NCI-H345 treated with DMSO at 0.1 percent for 48 hours (cell line): Measurements from ENCODE around the gene WWTR1.

Experiments used
- DNase-seq: peaks from one replicate; lab custom pipeline; 2025; ENCODE audit not compliant: unreplicated experiment; lab: John Stamatoyannopoulos, UW

The WWTR1 gene

GRCh38 chr3:149536429-149536828 lies 121.4 kb downstream of the WWTR1 start:
- DNase-seq = no peak

DNA sequence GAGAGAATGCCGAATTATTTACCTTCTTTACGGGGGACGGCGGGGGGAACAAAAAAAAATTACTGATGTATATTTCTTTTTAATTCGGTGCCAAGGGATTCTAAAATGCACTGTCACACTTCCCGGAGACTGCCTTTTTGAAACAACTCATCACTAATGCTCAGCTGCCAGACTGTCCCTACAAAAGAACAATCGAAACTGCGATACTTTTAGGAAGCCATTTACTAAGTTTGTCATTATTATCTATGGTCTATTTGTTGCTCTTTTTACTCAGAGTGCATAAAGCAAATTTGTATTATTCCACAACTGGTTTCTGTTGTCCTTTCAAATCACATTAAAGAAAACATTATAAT lies 122.5 kb downstream of the WWTR1 start:
- peak; percentile 49 for DNase-seq

- DNase-seq = peak; percentile 73
These were observed 123.0 kb downstream of the WWTR1 start for GRCh38 chr3:149534671-149535332.

- DNase-seq = no peak
These were observed 123.7 kb downstream of the WWTR1 start for GRCh38 chr3:149534082-149534481.

DNA sequence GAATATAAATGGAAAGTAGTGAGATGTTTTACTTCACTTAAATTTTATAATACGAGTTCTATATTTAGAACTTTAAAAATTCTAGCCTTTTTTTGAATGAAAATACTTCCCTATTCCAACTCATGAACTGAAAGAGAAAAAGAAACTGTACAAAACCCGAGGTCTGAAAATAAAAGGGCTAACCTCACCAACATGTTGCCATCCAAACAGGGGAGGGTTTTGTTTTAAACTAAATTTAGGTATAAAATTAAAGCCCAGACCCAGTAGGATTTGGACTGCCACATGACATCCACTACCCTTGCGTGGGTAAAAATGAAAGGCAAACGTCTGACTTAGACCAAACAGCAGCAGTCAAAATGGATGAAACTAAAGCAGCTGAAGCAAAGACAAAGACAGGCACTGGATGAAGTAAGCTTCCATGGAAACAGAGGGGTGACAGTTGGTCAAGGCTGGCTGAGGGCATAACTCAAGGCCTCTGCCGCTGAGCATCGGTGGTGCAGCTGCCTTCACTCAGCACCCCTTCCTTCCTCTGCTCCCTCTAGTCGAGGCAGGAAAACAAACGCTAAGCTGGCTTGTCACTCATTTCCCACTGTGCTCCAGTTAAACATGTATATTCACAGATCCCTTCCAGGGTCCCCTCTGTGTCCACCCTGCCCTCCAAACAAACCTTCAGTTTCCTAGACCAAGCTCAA lies 125.2 kb downstream of the WWTR1 start:
- no peak for DNase-seq

- DNase-seq = no peak
These were observed 128.7 kb downstream of the WWTR1 start for GRCh38 chr3:149529099-149529498.

- no peak for DNase-seq
These were observed 129.5 kb downstream of the WWTR1 start for GRCh38 chr3:149528340-149528650.

- peak; percentile 21 for DNase-seq
These were observed 130.1 kb downstream of the WWTR1 start for GRCh38 chr3:149527531-149528339.

DNA sequence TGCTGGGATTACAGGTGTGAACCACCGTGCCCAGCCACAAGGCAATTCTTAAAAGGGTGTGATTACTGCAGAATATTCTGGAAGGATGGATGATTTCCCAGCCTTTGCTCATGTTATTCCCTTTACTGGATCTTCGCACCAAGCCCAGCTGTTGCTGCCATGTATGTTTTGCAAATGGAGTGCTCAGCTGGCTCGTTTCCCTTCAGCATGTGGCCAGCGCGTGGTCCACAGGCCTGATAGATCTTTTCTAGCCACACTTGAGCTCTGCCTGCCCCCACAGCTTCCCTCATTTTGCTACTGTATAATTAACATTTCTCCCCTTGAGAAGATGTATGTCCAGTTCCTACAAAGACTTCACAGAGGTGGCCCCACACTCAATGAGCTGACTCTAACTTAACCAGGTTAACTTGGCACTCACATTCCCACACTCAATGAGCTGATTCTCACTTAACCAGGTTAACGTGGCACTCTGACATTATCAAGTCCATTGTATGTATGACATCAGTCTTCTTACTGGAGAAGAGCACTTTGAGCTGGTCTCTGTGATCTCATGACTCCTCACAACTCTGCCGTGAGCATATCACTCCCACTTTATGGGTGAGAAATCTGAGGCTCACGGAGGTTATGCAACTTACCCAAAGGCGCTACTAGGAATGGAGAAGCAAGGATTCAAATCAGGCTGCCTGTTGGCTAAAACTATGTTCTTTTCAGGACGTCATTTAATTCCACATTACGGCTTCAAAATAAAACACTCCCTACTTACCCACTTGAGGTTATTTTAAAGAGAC lies 134.1 kb downstream of the WWTR1 start:
- DNase-seq = no peak

- DNase-seq = no peak
These were observed 137.9 kb downstream of the WWTR1 start for GRCh38 chr3:149519912-149520311.

DNA sequence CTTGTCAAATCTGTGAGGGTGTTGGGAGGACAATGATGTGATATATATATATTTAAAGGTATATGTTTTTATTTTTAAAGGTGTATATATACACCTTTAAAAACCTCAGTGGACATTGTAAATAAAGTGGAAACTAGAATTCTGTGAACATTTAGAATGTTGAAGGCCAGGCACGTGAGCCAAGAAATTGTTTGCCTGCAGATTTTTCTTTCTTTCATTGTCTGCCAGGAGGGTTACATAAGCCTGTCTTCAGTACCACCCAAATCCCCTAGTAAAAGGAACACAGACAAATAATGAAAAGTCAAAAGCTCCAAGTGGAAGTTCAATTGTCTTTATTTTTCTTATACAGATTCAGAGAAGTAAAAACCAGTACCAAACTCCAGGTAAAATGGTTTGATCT lies 140.9 kb downstream of the WWTR1 start:
- no peak for DNase-seq

- DNase-seq = no peak
These were observed 142.6 kb downstream of the WWTR1 start for GRCh38 chr3:149515249-149515648.

DNA sequence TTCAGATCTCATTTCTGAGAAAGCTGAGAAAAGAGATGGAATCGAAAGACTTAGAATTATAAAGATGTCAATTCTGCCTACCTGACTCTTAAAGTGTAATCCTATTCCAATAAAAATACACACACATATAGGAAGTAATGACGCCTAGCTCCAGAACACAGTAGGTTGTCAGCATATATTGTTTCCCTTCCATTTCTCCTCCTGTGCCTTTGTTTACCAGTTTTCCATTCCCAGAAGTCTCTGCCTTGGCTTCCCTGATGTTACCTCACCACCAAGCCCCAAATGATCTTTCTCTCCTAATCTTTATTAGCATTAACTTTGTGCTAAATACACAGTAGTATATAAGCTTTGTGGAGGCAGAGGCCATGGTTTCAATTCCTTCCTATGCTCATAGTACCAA lies 143.4 kb downstream of the WWTR1 start:
- DNase-seq = no peak

GRCh38 chr3:149512073-149512782 lies 145.6 kb downstream of the WWTR1 start:
- peak; percentile 27 for DNase-seq

GRCh38 chr3:149511040-149511626 lies 146.7 kb downstream of the WWTR1 start:
- DNase-seq = no peak

- DNase-seq = no peak
These were observed 147.3 kb downstream of the WWTR1 start for GRCh38 chr3:149510480-149510879.

- no peak for DNase-seq
These were observed 148.3 kb downstream of the WWTR1 start for GRCh38 chr3:149509526-149509925.

GRCh38 chr3:149507491-149508324 lies 150.1 kb downstream of the WWTR1 start:
- no peak for DNase-seq

DNA sequence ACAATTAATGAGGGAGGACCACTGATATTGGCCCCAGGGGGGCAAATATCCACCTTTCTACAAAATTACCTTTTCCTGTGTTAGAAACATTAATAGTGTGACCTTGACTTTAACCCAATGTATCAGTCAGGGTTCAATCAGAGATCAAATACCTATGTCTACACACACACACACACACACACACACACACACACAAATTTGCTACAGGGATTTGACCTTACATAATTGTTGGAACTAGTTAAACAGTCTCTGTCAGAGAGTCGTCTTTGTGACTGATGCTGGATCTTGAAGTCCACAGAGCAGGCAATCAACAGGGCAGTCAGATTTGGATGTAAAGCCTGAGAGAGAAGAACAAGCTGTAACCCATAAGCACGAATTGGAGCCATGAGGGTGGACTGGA lies 150.9 kb downstream of the WWTR1 start:
- DNase-seq = no peak

DNA sequence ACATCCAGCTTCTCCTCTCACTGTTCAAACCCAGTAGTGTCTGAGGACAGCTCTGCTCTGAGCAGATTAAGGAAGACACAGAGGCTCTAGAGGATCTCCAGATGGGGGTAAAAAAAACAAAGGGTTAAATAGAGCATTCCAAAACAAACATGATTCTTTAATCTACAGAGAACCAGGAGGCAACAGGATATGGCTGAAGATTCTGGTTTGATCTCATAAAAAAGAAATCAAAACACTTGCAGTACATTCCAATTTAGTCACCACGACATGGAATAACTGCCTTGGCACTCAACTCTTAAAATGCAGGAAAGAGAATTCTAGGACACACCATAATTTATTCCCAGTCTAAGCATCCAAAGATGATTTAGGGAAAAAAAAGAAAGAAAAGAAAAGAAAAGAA lies 151.3 kb downstream of the WWTR1 start:
- no peak for DNase-seq
